CD4-positive, alpha-beta T cell (primary cell): ENCODE data around the gene BEND7. TPM values are rescaled to one million over a fixed set of nuclear protein-coding genes. Genes with fewer than 3 reads are reported as not detected.

Experiments
- ATAC-seq: fragments of 200-7000 bp; cut with Tn5 transposase; one replicate; pipeline ENCODE4 v1.10.0; 2022; ENCODE audit warnings: mild to moderate bottlenecking; ENCODE audit not compliant: poor library complexity
- CTCF ChIA-PET: fragments of 350-600 bp; sonication (Branson Sonifier 250); formaldehyde crosslinking; loops from one replicate; lab custom pipeline; 2021; ENCODE audit warnings: antibody characterized with exemption, inconsistent platforms; lab: Charles Lee
- POLR2A ChIA-PET: fragments of 350-600 bp; sonication (Branson Sonifier 250); formaldehyde crosslinking; loops from one replicate; lab custom pipeline; 2021; ENCODE audit warnings: antibody characterized with exemption, inconsistent platforms; lab: Charles Lee
- DNase-seq, 14 experiments: peaks; one replicate each; pipeline ENCODE4 v3.0.0-alpha.2; 2013 to 2020; ENCODE audit warnings: mixed read lengths in 2 of 14
- H3K27ac ChIP-seq, 2 donors: one replicate each; pipeline versions ENCODE4 v1.5.1 to v1.7.0; 2013; ENCODE audit warnings: low read length in 2 of 2, low read depth in 1 of 2, mild to moderate bottlenecking in 1 of 2
- H3K27me3 ChIP-seq, 2 experiments: 1 replicate in 1 of 2; 2 replicates in 1 of 2; pipeline versions ENCODE4 v1.6.1 to v1.7.0; 2013; ENCODE audit warnings: low read length in 2 of 2, control low read depth in 1 of 2, mild to moderate bottlenecking in 1 of 2, moderate library complexity in 1 of 2; ENCODE audit not compliant: insufficient read depth in 2 of 2, control insufficient read depth in 1 of 2
- H3K36me3 ChIP-seq: one replicate; pipeline ENCODE4 v1.6.1; 2013; ENCODE audit warnings: low read length, control low read depth; ENCODE audit not compliant: insufficient read depth
- H3K4me1 ChIP-seq: one replicate; pipeline ENCODE4 v1.6.1; 2013; ENCODE audit warnings: low read length, control low read depth; ENCODE audit not compliant: insufficient read depth
- H3K4me3 ChIP-seq: one replicate; pipeline ENCODE4 v1.5.1; 2013; ENCODE audit warnings: mild to moderate bottlenecking, low read length, moderate library complexity
- H3K9me3 ChIP-seq, 2 experiments: 1 replicate in 1 of 2; 2 replicates in 1 of 2; pipeline versions ENCODE4 v1.6.1 to v1.7.0; 2013; ENCODE audit warnings: low read length in 2 of 2, mild to moderate bottlenecking in 2 of 2, control low read depth in 1 of 2, moderate library complexity in 1 of 2; ENCODE audit not compliant: control insufficient read depth in 1 of 2, insufficient read depth in 1 of 2
- H3K27ac Mint-ChIP-seq: one replicate; pipeline ENCODE4 v1.8.0; 2020; ENCODE audit warnings: mixed read lengths
- H3K27me3 Mint-ChIP-seq: one replicate; pipeline ENCODE4 v1.8.0; 2021; ENCODE audit warnings: mixed read lengths
- H3K36me3 Mint-ChIP-seq: one replicate; pipeline ENCODE4 v1.8.0; 2021; ENCODE audit warnings: low read depth, mixed read lengths
- H3K4me1 Mint-ChIP-seq: one replicate; pipeline ENCODE4 v1.8.0; 2021; ENCODE audit warnings: low read depth, mixed read lengths
- H3K4me3 Mint-ChIP-seq: one replicate; pipeline ENCODE4 v1.8.0; 2020; ENCODE audit warnings: mild to moderate bottlenecking, mixed read lengths
- H3K9me3 Mint-ChIP-seq: one replicate; pipeline ENCODE4 v1.8.0; 2020; ENCODE audit warnings: mixed read lengths
- CTCF ChIP-seq: fragments of 200-600 bp; IDR thresholded peaks from one replicate; pipeline ENCODE4 v1.8.0; 2022; ENCODE audit warnings: antibody characterized with exemption, mild to moderate bottlenecking
- intact Hi-C, 2 experiments: fragments of 100-400 bp; cut with DNase I in 1 of 2; cut with micrococcal nuclease in 1 of 2; formaldehyde crosslinking; loops; one replicate each; pipeline versions ENCODE4 v1.15.1 to v1.9.0; 2023 to 2025; cut with DNase I, micrococcal nuclease
- total RNA-seq, 174 experiments: library from RNA in 2 of 174; stranded (reverse) in 2 of 174; gene quantifications; one replicate each; pipeline ENCODE4 v1.2.3 and lab custom pipeline; 2021 to 2026

Gene BEND7
- total RNA-seq, 2 experiments from 2014 or later = not detected

- no peak overlapping the region for H3K4me3 Mint-ChIP-seq
- no peaks in the 10 kb centered on the region for H3K4me1 ChIP-seq
- CTCF ChIA-PET = interaction anchor here (1.1 kb wide), 1 partner anchor 165 kb away, joined by 5 read pairs; no protein-coding TSS in a partner anchor
- H3K27ac Mint-ChIP-seq = no peak overlapping the region
- ATAC-seq (no peak), DNase-seq (peak in 4 of 14 experiments; percentile 10 to 41 (median 20))
- POLR2A ChIA-PET = interaction anchor here (0.5 to 0.6 kb wide), 3 partner anchors 176 to 213 kb away, joined by 3 read pairs; no protein-coding TSS in a partner anchor
- H3K27me3 Mint-ChIP-seq = peaks cover 83% of the 10 kb centered on the region
- H3K4me1 Mint-ChIP-seq = no peaks in the 10 kb centered on the region
- no peak overlapping the region for H3K4me3 ChIP-seq
- no peaks in the 10 kb centered on the region for H3K9me3 Mint-ChIP-seq
- intact Hi-C loops = no loop called here
- H3K27me3 ChIP-seq = peaks cover 14 to 36% of the 10 kb centered on the region in 2 experiments
- no peaks in the 10 kb centered on the region for H3K36me3 Mint-ChIP-seq
- H3K27ac ChIP-seq = no peak overlapping the region
- no peaks in the 10 kb centered on the region for H3K9me3 ChIP-seq
- TF ChIP-seq CTCF = peak; percentile 13
- no peaks in the 10 kb centered on the region for H3K36me3 ChIP-seq
These were observed 8.0 kb upstream of the BEND7 start for GRCh38 chr10:13536674-13537366.

GRCh38 chr10:13535346-13535745 lies 6.5 kb upstream of the BEND7 start:
- H3K27ac Mint-ChIP-seq = no peak overlapping the region
- no peak for DNase-seq
- no peaks in the 10 kb centered on the region for H3K9me3 ChIP-seq
- no peaks in the 10 kb centered on the region for H3K36me3 Mint-ChIP-seq
- no peaks in the 10 kb centered on the region for H3K4me1 ChIP-seq
- peaks cover 26 to 47% of the 10 kb centered on the region in 2 experiments for H3K27me3 ChIP-seq
- CTCF ChIA-PET = no interaction called here
- POLR2A ChIA-PET = no interaction called here
- H3K4me3 ChIP-seq = no peak overlapping the region
- H3K4me1 Mint-ChIP-seq = no peaks in the 10 kb centered on the region
- H3K36me3 ChIP-seq = no peaks in the 10 kb centered on the region
- H3K9me3 Mint-ChIP-seq = no peaks in the 10 kb centered on the region
- H3K27me3 Mint-ChIP-seq = peaks cover 86% of the 10 kb centered on the region
- TF ChIP-seq CTCF = no peak
- H3K4me3 Mint-ChIP-seq = no peak overlapping the region
- H3K27ac ChIP-seq = no peak overlapping the region
- no peak for ATAC-seq
- intact Hi-C loops = no loop called here

GRCh38 chr10:13529714-13529973 lies 830 bp upstream of the BEND7 start:
- no peak overlapping the region for H3K27ac Mint-ChIP-seq
- TF ChIP-seq CTCF = no peak
- peaks cover 9% of the 10 kb centered on the region for H3K4me1 ChIP-seq
- POLR2A ChIA-PET = interaction anchor here (1.3 kb wide), 1 partner anchor 178 kb away, joined by 3 read pairs; no protein-coding TSS in a partner anchor
- peaks cover 0 to 4% of the 10 kb centered on the region in 2 experiments for H3K9me3 ChIP-seq
- no peak overlapping the region for H3K4me3 ChIP-seq
- H3K27ac ChIP-seq = no peak overlapping the region
- peaks cover 10% of the 10 kb centered on the region for H3K4me1 Mint-ChIP-seq
- CTCF ChIA-PET = no interaction called here
- H3K36me3 Mint-ChIP-seq = no peaks in the 10 kb centered on the region
- no peaks in the 10 kb centered on the region for H3K9me3 Mint-ChIP-seq
- H3K36me3 ChIP-seq = no peaks in the 10 kb centered on the region
- H3K27me3 ChIP-seq = peaks cover 47 to 74% of the 10 kb centered on the region in 2 experiments
- intact Hi-C loops = no loop called here
- peaks cover 82% of the 10 kb centered on the region for H3K27me3 Mint-ChIP-seq
- DNase-seq (no peak), ATAC-seq (no peak)
- H3K4me3 Mint-ChIP-seq = peak overlapping the region; percentile 16
